H1 (cell line): ENCODE results near the gene BCLAF3. TPM values are rescaled to one million over a fixed set of nuclear protein-coding genes. Genes with fewer than 3 reads are reported as not detected.

Experiments used
- CTCF ChIA-PET: fragments of 300-600 bp; sonication (Branson Sonifier 250); formaldehyde crosslinking; loops from one replicate; lab custom pipeline; 2021; ENCODE audit not compliant: partially characterized antibody; lab: Charles Lee
- POLR2A ChIA-PET: fragments of 300-600 bp; sonication (Branson Sonifier 250); formaldehyde crosslinking; loops from one replicate; lab custom pipeline; 2021; ENCODE audit warnings: inconsistent platforms; ENCODE audit not compliant: partially characterized antibody; lab: Charles Lee
- DNase-seq, 2 experiments: peaks; one replicate each; pipeline versions ENCODE4 v3.0.0 to v3.0.0-alpha.2; 2010 to 2022; ENCODE audit warnings: low spot score in 2 of 2, low read depth in 1 of 2, mixed read lengths in 1 of 2
- FAIRE-seq: peaks from 2 replicates; lab custom pipeline; 2011; peaks lifted over from hg19 to GRCh38; lab: Jason Lieb, UNC
- H2AFZ ChIP-seq: 2 replicates; pipeline ENCODE4 v1.8.1; 2012; ENCODE audit warnings: low read length, inconsistent platforms
- H2AK5ac ChIP-seq: 2 replicates; pipeline ENCODE4 v1.6.1; 2013; ENCODE audit warnings: low read depth, low read length
- H2BK120ac ChIP-seq: replicated peaks from 2 replicates; pipeline ENCODE3; 2013; ENCODE audit warnings: low read depth, low read length, inconsistent platforms
- H2BK12ac ChIP-seq: 2 replicates; pipeline ENCODE4 v1.6.1; 2013; ENCODE audit warnings: low read depth, low read length
- H2BK15ac ChIP-seq: 2 replicates; pipeline ENCODE4 v1.6.1; 2013; ENCODE audit warnings: low read length
- H2BK20ac ChIP-seq: 2 replicates; pipeline ENCODE4 v1.6.1; 2013; ENCODE audit warnings: low read length
- H2BK5ac ChIP-seq: 2 replicates; pipeline ENCODE4 v1.6.1; 2013; ENCODE audit warnings: low read depth, low read length
- H3K14ac ChIP-seq: 2 replicates; pipeline ENCODE4 v1.6.1; 2013; ENCODE audit warnings: inconsistent platforms; ENCODE audit not compliant: insufficient read length
- H3K18ac ChIP-seq: 2 replicates; pipeline ENCODE4 v1.6.1; 2013; ENCODE audit warnings: low read length; ENCODE audit errors: extremely low read depth
- H3K23ac ChIP-seq: 2 replicates; pipeline ENCODE4 v1.6.1; 2013; ENCODE audit warnings: inconsistent platforms; ENCODE audit not compliant: insufficient read length
- H3K23me2 ChIP-seq: 2 replicates; pipeline ENCODE4 v1.6.1; 2013; ENCODE audit warnings: low read depth, low read length
- H3K27ac ChIP-seq: 2 replicates; pipeline ENCODE4 v1.6.1; 2011; ENCODE audit warnings: low read depth, low read length, inconsistent platforms
- H3K27me3 ChIP-seq, 4 experiments: replicated peaks in 1 of 4; 1 replicate in 1 of 4; 2 replicates in 3 of 4; pipeline versions ENCODE4 v1.6.1 to v1.8.1; 2011 to 2013; ENCODE audit warnings: low read length in 3 of 4, mild to moderate bottlenecking in 3 of 4, inconsistent platforms in 2 of 4, mixed read lengths in 2 of 4, moderate library complexity in 1 of 4; ENCODE audit not compliant: control insufficient read depth in 3 of 4, insufficient read depth in 3 of 4; ENCODE audit errors: extremely low read depth in 1 of 4
- H3K36me3 ChIP-seq, 4 experiments: 2 replicates each; pipeline versions ENCODE4 v1.6.1 to v1.8.1; 2011 to 2013; ENCODE audit warnings: mild to moderate bottlenecking in 4 of 4, low read length in 3 of 4, moderate library complexity in 2 of 4, control low read depth in 1 of 4, inconsistent platforms in 1 of 4; ENCODE audit not compliant: insufficient read depth in 4 of 4, control insufficient read depth in 2 of 4
- H3K4ac ChIP-seq: replicated peaks from 2 replicates; pipeline ENCODE3; 2013; ENCODE audit warnings: low read length, low read depth, mixed read lengths, inconsistent platforms; ENCODE audit not compliant: insufficient read length
- H3K4me1 ChIP-seq, 4 experiments: replicated peaks in 1 of 4; 1 replicate in 1 of 4; 2 replicates in 3 of 4; pipeline versions ENCODE4 v1.6.1 to v1.8.1; 2011 to 2013; ENCODE audit warnings: low read length in 3 of 4, inconsistent platforms in 2 of 4, mixed read lengths in 1 of 4; ENCODE audit not compliant: insufficient read depth in 4 of 4, control insufficient read depth in 3 of 4
- H3K4me2 ChIP-seq, 2 experiments: 2 replicates each; pipeline versions ENCODE4 v1.6.1 to v1.8.1; 2011 to 2013; ENCODE audit warnings: low read depth in 2 of 2, low read length in 2 of 2, control low read depth in 1 of 2, inconsistent platforms in 1 of 2, mild to moderate bottlenecking in 1 of 2; ENCODE audit not compliant: insufficient read depth in 1 of 2
- H3K4me3 ChIP-seq, 4 experiments: fragments of 200-600, 300-600 bp in 1 of 4; sonication (generic), shearing (Covaris generic), sonication (Bioruptor Twin) in 1 of 4; 2 replicates each; pipeline versions ENCODE4 v1.5.1 to v1.8.1; 2011 to 2016; ENCODE audit warnings: low read length in 4 of 4, low read depth in 3 of 4, control low read depth in 2 of 4, inconsistent platforms in 2 of 4, mild to moderate bottlenecking in 2 of 4, mixed read lengths in 1 of 4, moderate library complexity in 1 of 4; ENCODE audit not compliant: insufficient read depth in 2 of 4; ENCODE audit errors: extremely low read depth in 1 of 4
- H3K56ac ChIP-seq: replicated peaks from 2 replicates; pipeline ENCODE3; 2013; ENCODE audit warnings: low read depth, mild to moderate bottlenecking, mixed read lengths, low read length, inconsistent platforms; ENCODE audit not compliant: insufficient read length
- H3K79me1 ChIP-seq: 2 replicates; pipeline ENCODE4 v1.6.1; 2013; ENCODE audit warnings: low read depth, low read length, control low read depth
- H3K79me2 ChIP-seq, 2 experiments: 2 replicates each; pipeline versions ENCODE4 v1.6.1 to v1.8.1; 2012 to 2013; ENCODE audit warnings: low read length in 2 of 2, mild to moderate bottlenecking in 2 of 2, inconsistent platforms in 1 of 2; ENCODE audit not compliant: insufficient read depth in 2 of 2, control insufficient read depth in 1 of 2
- H3K9ac ChIP-seq, 4 experiments: replicated peaks in 1 of 4; 1 replicate in 1 of 4; 2 replicates in 3 of 4; pipeline versions ENCODE4 v1.6.1 to v1.8.1; 2011 to 2013; ENCODE audit warnings: low read depth in 3 of 4, low read length in 3 of 4, control low read depth in 2 of 4, mild to moderate bottlenecking in 2 of 4, moderate library complexity in 2 of 4, inconsistent platforms in 1 of 4; ENCODE audit errors: extremely low read depth in 1 of 4
- H3K9me3 ChIP-seq, 2 experiments: 2 replicates each; pipeline versions ENCODE4 v1.6.1 to v1.8.1; 2012 to 2013; ENCODE audit warnings: mild to moderate bottlenecking in 2 of 2, moderate library complexity in 2 of 2, control low read depth in 1 of 2, inconsistent platforms in 1 of 2, low read depth in 1 of 2, low read length in 1 of 2, mixed read lengths in 1 of 2; ENCODE audit not compliant: insufficient read depth in 2 of 2
- H4K20me1 ChIP-seq, 2 experiments: replicated peaks in 1 of 2; 2 replicates each; pipeline versions ENCODE3 to v1.8.1; 2011 to 2013; ENCODE audit warnings: inconsistent platforms in 2 of 2, low read length in 2 of 2, mild to moderate bottlenecking in 1 of 2; ENCODE audit not compliant: insufficient read depth in 2 of 2, control insufficient read depth in 1 of 2
- H4K5ac ChIP-seq: 2 replicates; pipeline ENCODE4 v1.6.1; 2013; ENCODE audit warnings: low read length, low read depth, mixed read lengths, inconsistent platforms; ENCODE audit not compliant: insufficient read length
- H4K8ac ChIP-seq: 2 replicates; pipeline ENCODE4 v1.8.0; 2013; ENCODE audit warnings: mild to moderate bottlenecking, moderate library complexity, low read length, inconsistent platforms; ENCODE audit not compliant: insufficient read depth; ENCODE audit errors: extremely low read depth
- H4K91ac ChIP-seq: replicated peaks from 2 replicates; pipeline ENCODE3; 2013; ENCODE audit warnings: low read length, mixed read lengths, inconsistent platforms; ENCODE audit not compliant: insufficient read length
- CBX5 ChIP-seq: fragments of 300-800, 300-1000 bp; sonication (generic); IDR thresholded peaks from 2 replicates; pipeline ENCODE4 v1.7.1; 2016; ENCODE audit warnings: antibody characterized with exemption, low read length, low read depth
- GABPA ChIP-seq: IDR thresholded peaks from 2 replicates; pipeline ENCODE4 v1.6.1; 2011; ENCODE audit warnings: mild to moderate bottlenecking, low read length, moderate library complexity, borderline replicate concordance; ENCODE audit not compliant: insufficient read depth
- NANOG ChIP-seq: IDR thresholded peaks from 2 replicates; pipeline ENCODE4 v1.6.1; 2011; ENCODE audit warnings: low read length, low read depth, mild to moderate bottlenecking, inconsistent platforms; ENCODE audit not compliant: insufficient read depth, poor library complexity, severe bottlenecking
- RAD21 ChIP-seq, 2 experiments: IDR thresholded peaks in 1 of 2; conservative IDR thresholded peaks in 1 of 2; 2 replicates each; pipeline ENCODE4 v1.6.1; 2011; ENCODE audit warnings: low read depth in 2 of 2, low read length in 2 of 2, improper control_type of control experiment in 1 of 2, inconsistent platforms in 1 of 2, mild to moderate bottlenecking in 1 of 2, moderate library complexity in 1 of 2
- SP2 ChIP-seq: IDR thresholded peaks from 2 replicates; pipeline ENCODE4 v1.6.1; 2012; ENCODE audit warnings: mild to moderate bottlenecking, low read length, inconsistent platforms
- WGBS, 2 experiments: shearing (Covaris generic) in 1 of 2; methylation state at CpG; one replicate each; pipeline versions ENCODE4 v1.1.6 to v1.1.7; 2013 to 2015; ENCODE audit warnings: low lambda C conversion rate in 2 of 2, mixed read lengths in 2 of 2, inconsistent platforms in 1 of 2, low coverage in 1 of 2, missing lambda C conversion rate in 1 of 2; ENCODE audit not compliant: insufficient replicate concordance in 2 of 2, insufficient coverage in 1 of 2, insufficient read length in 1 of 2; ENCODE audit errors: extremely low coverage in 1 of 2, missing lambda C conversion rate in 1 of 2; 5-methylcytosine and 5-hydroxymethylcytosine counted together
- polyA plus RNA-seq, 7 experiments: library from polyadenylated mRNA; depleted of rRNA in 3 of 7; stranded (reverse) in 5 of 7; unstranded in 2 of 7; fragments of >200 nt in 5 of 7; fragments of 200-250 nt in 2 of 7; gene quantifications; 1 replicate in 5 of 7; 2 replicates in 1 of 7; 4 replicates in 1 of 7; pipeline versions ENCODE4 v1.2.1 to v1.2.3, GENCODE V29; 2011 to 2013; ENCODE audit warnings: missing spikeins in 2 of 7, mixed read lengths in 2 of 7
- total RNA-seq: library from RNA; stranded (reverse); fragmentation: NEBNext Ultra II Directional; extraction: Animal tissue kit (Norgen Biotek cat#: 25700); gene quantifications from 2 replicates; pipeline ENCODE4 v1.2.1, GENCODE V29; 2021
- TF ChIP-seq, protein P1 (sequence below): IDR thresholded peaks from 2 replicates; pipeline ENCODE4 v1.6.1; 2012; ENCODE audit warnings: inconsistent platforms

The BCLAF3 gene
- total and polyA plus RNA-seq, 2 of the 8 experiments (the other 6 are each of a cell fraction or from before 2014, with no cell fraction given): 1.3 to 9.0 TPM

- Histone ChIP-seq H3K36me3 (no peaks in the 10 kb centered on the region), H3K14ac (no peak overlapping the region), H4K20me1 (no peaks in the 10 kb centered on the region), H3K4ac (no peak overlapping the region), H2BK20ac (no peak overlapping the region), H3K9ac (no peak overlapping the region), H4K8ac (no peak overlapping the region), H4K91ac (no peak overlapping the region), H3K9me3 (no peaks in the 10 kb centered on the region), H3K4me1 (no peaks in the 10 kb centered on the region), H2BK15ac (no peak overlapping the region), H3K18ac (no peak overlapping the region), H2AK5ac (no peak overlapping the region), H2BK120ac (no peak overlapping the region), H2BK5ac (no peak overlapping the region), H3K27me3 (no peaks in the 10 kb centered on the region), H3K56ac (no peak overlapping the region), H3K4me2 (no peak overlapping the region), H3K23me2 (no peaks in the 10 kb centered on the region), H3K79me1 (no peaks in the 10 kb centered on the region), H4K5ac (no peak overlapping the region), H3K79me2 (no peaks in the 10 kb centered on the region), H2AFZ (no peak overlapping the region), H3K4me3 (no peak overlapping the region), H3K27ac (no peak overlapping the region), H3K23ac (no peak overlapping the region), H2BK12ac (no peak overlapping the region)
- 100% methylated on average over 2 of the region's 2 CpGs; no CpG with 5 or more reads in 1 of the 2 experiments for WGBS, 2 experiments
- DNase-seq: no peak
- TF ChIP-seq, protein P1, sequence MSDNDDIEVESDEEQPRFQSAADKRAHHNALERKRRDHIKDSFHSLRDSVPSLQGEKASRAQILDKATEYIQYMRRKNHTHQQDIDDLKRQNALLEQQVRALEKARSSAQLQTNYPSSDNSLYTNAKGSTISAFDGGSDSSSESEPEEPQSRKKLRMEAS: no peak
- TF ChIP-seq SP2: no peak
- TF ChIP-seq CBX5: no peak
- TF ChIP-seq GABPA: no peak
- no peak for TF ChIP-seq RAD21 (IDR thresholded peaks at IDR 0.05 in 1 of 2, conservative IDR thresholded peaks at IDR 0.05 in 1 of 2; ENCODE audit: low read depth in 2 of 2, low read length in 2 of 2)
- TF ChIP-seq NANOG: no peak
- FAIRE-seq: no peak
- ChIA-PET CTCF (no interaction called here), POLR2A (no interaction called here)
These were observed 38.9 kb upstream of the BCLAF3 start for GRCh38 chrX:20029728-20030127.
